Measurements from ENCODE around the gene CDC25C. TPM values are rescaled to one million over a fixed set of nuclear protein-coding genes. Genes with fewer than 3 reads are reported as not detected.

The CDC25C gene
- total and polyA plus RNA-seq, 9 of the 15 experiments (the other 6 are each of a cell fraction or from before 2014, with no cell fraction given), result 19.1 to 63.7 (median 31.9) TPM

- TF ChIP-seq SMARCE1 (IDR thresholded peaks at IDR 0.05) (no peak), HDAC3 (IDR thresholded peaks at IDR 0.05; ENCODE audit: borderline replicate concordance, partially characterized antibody) (peak; percentile 59), FOXO4 (CRISPR knock-in tag; IDR thresholded peaks at IDR 0.05) (no peak), CBFB (CRISPR knock-in tag; IDR thresholded peaks at IDR 0.05) (no peak), NR4A1 (CRISPR knock-in tag; IDR thresholded peaks at IDR 0.05) (no peak), NR4A1 (tag; IDR thresholded peaks at IDR 0.05) (0 out of 2 replicates have a peak, but pooled peaks have one; percentile 4), HMGN3 (IDR thresholded peaks at IDR 0.05; ENCODE audit: borderline replicate concordance, extremely low read depth, insufficient read length, low read depth, low read length) (peak; percentile 93), HMGXB4 (CRISPR knock-in tag; IDR thresholded peaks at IDR 0.05) (no peak), ZNF282 (CRISPR knock-in tag; IDR thresholded peaks at IDR 0.05) (peak; percentile 88; the same call in 1 of the 2 replicates), TCF3 (CRISPR knock-in tag; IDR thresholded peaks at IDR 0.05) (no peak), XRCC5 (IDR thresholded peaks at IDR 0.05; ENCODE audit: low read depth, low read length) (0 out of 2 replicates have a peak, but pooled peaks have one; percentile 71), ELK3 (CRISPR knock-in tag; IDR thresholded peaks at IDR 0.05) (no peak), DPF2 (IDR thresholded peaks at IDR 0.05) (no peak; the same call in 1 of the 2 replicates), ZSCAN29 (IDR thresholded peaks at IDR 0.05) (no peak), ZKSCAN1 (IDR thresholded peaks at IDR 0.05; ENCODE audit: low read depth, low read length) (no peak), ETS1 (conservative IDR thresholded peaks at IDR 0.05; ENCODE audit: control insufficient read depth, low read depth, low read length) (peak; percentile 93), YBX1 (IDR thresholded peaks at IDR 0.05) (no peak), SREBF2 (CRISPR knock-in tag; IDR thresholded peaks at IDR 0.05) (no peak), ZNF174 (CRISPR knock-in tag; IDR thresholded peaks at IDR 0.05) (no peak), ZNF217 (CRISPR knock-in tag; IDR thresholded peaks at IDR 0.05) (no peak), IRF9 (tag; IDR thresholded peaks at IDR 0.05) (no peak), CREBBP (IDR thresholded peaks at IDR 0.05; ENCODE audit: low read depth, low read length) (no peak), CTBP1 (IDR thresholded peaks at IDR 0.05; ENCODE audit: borderline replicate concordance) (peak; percentile 71)
Observed at GRCh38 chr5:138337685-138338410, 6.2 kb upstream of the CDC25C start, which contains the start of gene FAM53C (continued).

Measured in K562 (cell line).